Endothelial cell of umbilical vein (primary cell): ENCODE data around the gene GAB1. TPM values are rescaled to one million over a fixed set of nuclear protein-coding genes. Genes with fewer than 3 reads are reported as not detected.

ENCODE experiments used
- BruUV-seq: library from RNA; stranded (reverse); fragments of 400-500 nt; replicated peaks from 2 replicates; lab custom pipeline; 2021; lab: Mats Ljungman, UMichigan
- CTCF ChIA-PET: fragments of 300-600, 350-600 bp; sonication (Branson Sonifier 250); formaldehyde crosslinking; loops from one replicate; lab custom pipeline; 2021; ENCODE audit warnings: antibody characterized with exemption, inconsistent platforms; lab: Charles Lee
- POLR2A ChIA-PET: fragments of 300-600, 350-600 bp; sonication (Branson Sonifier 250); formaldehyde crosslinking; loops from one replicate; lab custom pipeline; 2021; ENCODE audit warnings: antibody characterized with exemption, inconsistent platforms; lab: Charles Lee
- DNase-seq: peaks from one replicate; pipeline ENCODE4 v3.0.0-alpha.2; 2011; ENCODE audit warnings: low read depth, low spot score
- FAIRE-seq: peaks from 2 replicates; lab custom pipeline; 2011; peaks lifted over from hg19 to GRCh38; lab: Jason Lieb, UNC
- H2AFZ ChIP-seq: 2 replicates; pipeline ENCODE4 v1.6.0; 2012; ENCODE audit warnings: low read depth, low read length, control low read depth, inconsistent platforms
- H3K27ac ChIP-seq: 2 replicates; pipeline ENCODE4 v1.5.1; 2011; ENCODE audit warnings: low read depth, mild to moderate bottlenecking, control low read depth, low read length, moderate library complexity; ENCODE audit not compliant: insufficient read depth
- H3K27me3 ChIP-seq, 2 experiments: 2 replicates each; pipeline versions ENCODE4 v1.6.0 to v1.6.1; 2011; ENCODE audit warnings: low read length in 2 of 2, mixed read lengths in 1 of 2; ENCODE audit not compliant: control insufficient read depth in 2 of 2, insufficient read depth in 2 of 2
- H3K36me3 ChIP-seq, 2 experiments: 2 replicates in 1 of 2; 3 replicates in 1 of 2; pipeline ENCODE4 v1.5.1; 2011; ENCODE audit warnings: low read length in 2 of 2, mild to moderate bottlenecking in 1 of 2, moderate library complexity in 1 of 2; ENCODE audit not compliant: control insufficient read depth in 2 of 2, insufficient read depth in 2 of 2; ENCODE audit errors: extremely low read depth in 1 of 2
- H3K4me1 ChIP-seq: 3 replicates; pipeline ENCODE4 v1.5.1; 2011; ENCODE audit warnings: mild to moderate bottlenecking, low read length; ENCODE audit not compliant: control insufficient read depth, insufficient read depth; ENCODE audit errors: extremely low read depth
- H3K4me2 ChIP-seq: 2 replicates; pipeline ENCODE4 v1.6.1; 2011; ENCODE audit warnings: low read length, control low read depth, mixed read lengths; ENCODE audit not compliant: insufficient read depth
- H3K4me3 ChIP-seq, 3 experiments: fragments of 200-600 bp in 1 of 3; sonication (generic), shearing (Covaris generic) in 1 of 3; replicated peaks in 1 of 3; 2 replicates each; pipeline ENCODE4 v1.5.1; 2011 to 2016; ENCODE audit warnings: control low read depth in 3 of 3, low read length in 3 of 3, mild to moderate bottlenecking in 2 of 3, inconsistent platforms in 1 of 3, low read depth in 1 of 3, moderate library complexity in 1 of 3; ENCODE audit not compliant: insufficient read depth in 1 of 3
- H3K79me2 ChIP-seq: 2 replicates; pipeline ENCODE4 v1.6.0; 2012; ENCODE audit warnings: low read length, inconsistent platforms; ENCODE audit not compliant: control insufficient read depth, insufficient read depth
- H3K9ac ChIP-seq: replicated peaks from 2 replicates; pipeline ENCODE3; 2011; ENCODE audit warnings: low read length, control low read depth; ENCODE audit not compliant: insufficient read depth; ENCODE audit errors: extremely low read depth
- H3K9me1 ChIP-seq: replicated peaks from 3 replicates; pipeline ENCODE4 v1.6.0; 2011; ENCODE audit warnings: mild to moderate bottlenecking, low read length; ENCODE audit not compliant: control insufficient read depth, insufficient read depth; ENCODE audit errors: extremely low read depth
- H3K9me3 ChIP-seq: replicated peaks from 2 replicates; pipeline ENCODE4 v1.5.1; 2012; ENCODE audit warnings: low read length, inconsistent platforms; ENCODE audit not compliant: control insufficient read depth, insufficient read depth
- H4K20me1 ChIP-seq: replicated peaks from 2 replicates; pipeline ENCODE3; 2011; ENCODE audit warnings: mild to moderate bottlenecking, low read length; ENCODE audit not compliant: control insufficient read depth, insufficient read depth; ENCODE audit errors: extremely low read depth
- EZH2 ChIP-seq: IDR thresholded peaks from 2 replicates; pipeline ENCODE4 v1.6.1; 2012; ENCODE audit warnings: borderline replicate concordance, low read depth, mild to moderate bottlenecking, moderate library complexity, low read length, inconsistent platforms; ENCODE audit not compliant: severe bottlenecking
- FOS ChIP-seq: IDR thresholded peaks from 2 replicates; pipeline ENCODE4 v1.6.1; 2011; ENCODE audit warnings: mild to moderate bottlenecking, low read length, moderate library complexity, borderline replicate concordance; ENCODE audit not compliant: insufficient read depth
- GATA2 ChIP-seq: IDR thresholded peaks from 2 replicates; pipeline ENCODE4 v1.7.0; 2011; ENCODE audit warnings: low read depth, mild to moderate bottlenecking, moderate library complexity, mixed read lengths, low read length; ENCODE audit not compliant: insufficient read length, insufficient read depth
- JUN ChIP-seq: IDR thresholded peaks from 2 replicates; pipeline ENCODE4 v1.6.1; 2011; ENCODE audit warnings: borderline replicate concordance, low read depth; ENCODE audit not compliant: insufficient read length, insufficient read depth
- MYC ChIP-seq: IDR thresholded peaks from one replicate; pipeline ENCODE4 v1.6.1; 2011; ENCODE audit warnings: mild to moderate bottlenecking, low read depth, low read length
- POLR2A ChIP-seq: IDR thresholded peaks from 2 replicates; pipeline ENCODE4 v1.6.1; 2012; ENCODE audit warnings: low read depth, mild to moderate bottlenecking, control low read depth, low read length
- POLR2AphosphoS5 ChIP-seq: IDR thresholded peaks from 2 replicates; pipeline ENCODE4 v1.6.1; 2012; ENCODE audit warnings: low read depth, mild to moderate bottlenecking, control low read depth, low read length, moderate library complexity; ENCODE audit not compliant: insufficient read depth
- dilution Hi-C: fragments of 300-500 bp; cut with MboI; formaldehyde crosslinking; loops from one replicate; pipeline ENCODE4 v1.15.0; 2019; ENCODE audit warnings: low sequenced_read_pairs; ENCODE audit not compliant: extremely low pct_ligation_motif_present
- intact Hi-C: fragments of 100-400 bp; cut with micrococcal nuclease; formaldehyde crosslinking; loops from one replicate; pipeline ENCODE4 v1.10.0; 2022
- polyA plus RNA-seq, 4 experiments: library from polyadenylated mRNA; depleted of rRNA in 3 of 4; stranded (reverse) in 3 of 4; unstranded in 1 of 4; fragments of >200 nt; gene quantifications; 2 replicates each; pipeline versions ENCODE4 v1.2.1 to v1.2.3, GENCODE V29; 2011 to 2012; ENCODE audit warnings: missing spikeins in 1 of 4
- total RNA-seq: library from RNA; stranded (reverse); gene quantifications from 2 replicates; pipeline ENCODE4 v1.2.3, GENCODE V29; 2021
- TF ChIP-seq, protein P1 (sequence below), 2 donors: IDR thresholded peaks; 1 replicate in 1 of 2; 2 replicates in 1 of 2; pipeline ENCODE4 v1.5.1; 2011; ENCODE audit warnings: low read length in 2 of 2, mild to moderate bottlenecking in 2 of 2, moderate library complexity in 2 of 2, control low read depth in 1 of 2, inconsistent platforms in 1 of 2, low read depth in 1 of 2; ENCODE audit not compliant: insufficient read depth in 1 of 2; ENCODE audit errors: extremely low read depth in 1 of 2
- TF ChIP-seq, protein P2 (sequence below): IDR thresholded peaks from 2 replicates; pipeline ENCODE4 v1.6.1; 2011; ENCODE audit not compliant: insufficient read depth, insufficient read length

GAB1 gene
- total and polyA plus RNA-seq, 2 donors (not counting 3 experiments of a cell fraction or from before 2014, with no cell fraction given), result 9.3 to 37.7 TPM

DNA sequence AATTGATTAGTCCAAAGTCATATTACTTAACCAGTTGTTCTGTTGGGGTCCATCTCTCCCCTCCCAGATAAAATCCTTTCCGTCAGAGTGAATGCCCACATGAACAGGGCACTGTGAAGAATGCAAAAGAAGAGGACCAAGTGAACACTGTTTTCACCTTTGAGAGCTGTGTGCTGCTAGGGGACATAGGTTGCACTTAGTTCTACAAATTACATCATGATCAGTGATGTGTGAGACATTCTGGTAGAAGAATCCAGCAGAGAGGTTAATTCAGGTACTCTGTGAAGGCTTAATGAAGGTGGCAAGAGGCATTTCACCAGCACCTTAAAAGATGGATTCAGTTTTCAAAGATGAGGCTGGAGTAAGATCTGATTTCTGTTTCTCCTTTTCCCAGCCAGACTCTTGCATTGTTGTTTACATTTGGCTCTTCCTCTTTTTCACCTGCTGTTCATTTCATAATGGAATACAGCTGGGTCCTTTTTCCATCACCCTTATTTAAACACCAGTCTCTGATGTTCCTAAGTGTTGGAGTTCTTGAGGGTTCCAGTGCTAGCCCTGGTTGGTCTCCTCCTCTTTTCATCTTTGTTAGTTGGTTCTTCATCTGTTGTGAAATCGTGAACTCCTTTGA lies 10.9 kb downstream of the GAB1 start:
- Histone ChIP-seq H2AFZ (no peak overlapping the region), H3K4me2 (no peak overlapping the region), H3K36me3 (no peaks in the 10 kb centered on the region), H3K9me1 (no peaks in the 10 kb centered on the region), H3K79me2 (peaks cover 1% of the 10 kb centered on the region), H3K4me3 (no peak overlapping the region), H3K27ac (no peak overlapping the region), H4K20me1 (no peaks in the 10 kb centered on the region), H3K9ac (no peak overlapping the region), H3K4me1 (peaks cover 12% of the 10 kb centered on the region), H3K9me3 (no peaks in the 10 kb centered on the region), H3K27me3 (no peaks in the 10 kb centered on the region)
- FAIRE-seq (no peak), DNase-seq (no peak)
- no TSS peak for BruUV-seq
- POLR2A ChIA-PET, result no interaction called here
- intact Hi-C loops, result no loop called here
- CTCF ChIA-PET, result interaction anchor here (0.8 kb wide), 1 partner anchor 8 kb away, joined by 3 read pairs; no protein-coding TSS in a partner anchor
- dilution Hi-C loops, result no loop called here
- TF ChIP-seq, protein P1, sequence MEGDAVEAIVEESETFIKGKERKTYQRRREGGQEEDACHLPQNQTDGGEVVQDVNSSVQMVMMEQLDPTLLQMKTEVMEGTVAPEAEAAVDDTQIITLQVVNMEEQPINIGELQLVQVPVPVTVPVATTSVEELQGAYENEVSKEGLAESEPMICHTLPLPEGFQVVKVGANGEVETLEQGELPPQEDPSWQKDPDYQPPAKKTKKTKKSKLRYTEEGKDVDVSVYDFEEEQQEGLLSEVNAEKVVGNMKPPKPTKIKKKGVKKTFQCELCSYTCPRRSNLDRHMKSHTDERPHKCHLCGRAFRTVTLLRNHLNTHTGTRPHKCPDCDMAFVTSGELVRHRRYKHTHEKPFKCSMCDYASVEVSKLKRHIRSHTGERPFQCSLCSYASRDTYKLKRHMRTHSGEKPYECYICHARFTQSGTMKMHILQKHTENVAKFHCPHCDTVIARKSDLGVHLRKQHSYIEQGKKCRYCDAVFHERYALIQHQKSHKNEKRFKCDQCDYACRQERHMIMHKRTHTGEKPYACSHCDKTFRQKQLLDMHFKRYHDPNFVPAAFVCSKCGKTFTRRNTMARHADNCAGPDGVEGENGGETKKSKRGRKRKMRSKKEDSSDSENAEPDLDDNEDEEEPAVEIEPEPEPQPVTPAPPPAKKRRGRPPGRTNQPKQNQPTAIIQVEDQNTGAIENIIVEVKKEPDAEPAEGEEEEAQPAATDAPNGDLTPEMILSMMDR (IDR thresholded peaks at IDR 0.05; ENCODE audit: extremely low read depth in 1 of 2, insufficient read depth in 1 of 2, low read depth in 1 of 2, low read length in 2 of 2), result no peak
- TF ChIP-seq EZH2, result no peak
- TF ChIP-seq POLR2A, result no peak
- no peak for TF ChIP-seq FOS
- TF ChIP-seq, protein P2, sequence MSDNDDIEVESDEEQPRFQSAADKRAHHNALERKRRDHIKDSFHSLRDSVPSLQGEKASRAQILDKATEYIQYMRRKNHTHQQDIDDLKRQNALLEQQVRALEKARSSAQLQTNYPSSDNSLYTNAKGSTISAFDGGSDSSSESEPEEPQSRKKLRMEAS, result no peak
- no peak for TF ChIP-seq POLR2AphosphoS5
- no peak for TF ChIP-seq JUN
- TF ChIP-seq GATA2, result no peak
- TF ChIP-seq MYC, result no peak
